SK-N-SH (cell line): Measurements from ENCODE around the gene SYNE3. TPM values are rescaled to one million over a fixed set of nuclear protein-coding genes. Genes with fewer than 3 reads are reported as not detected.

Experiments
- CTCF ChIA-PET: fragments of 300-600, 350-600 bp; formaldehyde crosslinking; extraction: SDS; loops from one replicate; lab custom pipeline; 2021; lab: Yijun Ruan, JAX
- POLR2A ChIA-PET: fragments of 350-600 bp; sonication (Branson Sonifier 250); formaldehyde crosslinking; extraction: SDS; loops from one replicate; lab custom pipeline; 2020; ENCODE audit warnings: antibody characterized with exemption, inconsistent platforms; lab: Yijun Ruan, JAX
- DNase-seq: peaks from one replicate; pipeline ENCODE4 v3.0.0; 2012
- H2AFZ ChIP-seq: fragments of 200-600 bp; sonication (generic); 2 replicates; pipeline ENCODE4 v1.8.1; 2016; ENCODE audit warnings: antibody characterized with exemption, mild to moderate bottlenecking, low read depth
- H3F3A ChIP-seq: fragments of 200-600 bp; sonication (generic); replicated peaks from 2 replicates; pipeline ENCODE3; 2016; ENCODE audit warnings: antibody characterized with exemption, mild to moderate bottlenecking; ENCODE audit not compliant: insufficient read depth
- H3K27ac ChIP-seq, 2 experiments: fragments of 200-500 bp in 1 of 2; fragments of 200-600 bp in 1 of 2; sonication (Bioruptor generic) in 1 of 2; sonication (generic), shearing (Covaris generic) in 1 of 2; 2 replicates each; pipeline versions ENCODE4 v1.5.1 to v1.6.1; 2014 to 2016; ENCODE audit warnings: low read depth in 2 of 2, inconsistent platforms in 1 of 2, low read length in 1 of 2, mild to moderate bottlenecking in 1 of 2, mixed read lengths in 1 of 2
- H3K27me3 ChIP-seq: fragments of 200-600 bp; sonication (generic), shearing (Covaris generic); 2 replicates; pipeline ENCODE4 v1.6.1; 2016; ENCODE audit warnings: mixed run types; ENCODE audit not compliant: insufficient read depth
- H3K36me3 ChIP-seq, 2 experiments: fragments of 200-500 bp in 1 of 2; fragments of 200-600 bp in 1 of 2; sonication (Bioruptor generic) in 1 of 2; sonication (generic) in 1 of 2; replicated peaks in 1 of 2; 2 replicates each; pipeline versions ENCODE3 to v1.5.1; 2014 to 2016; ENCODE audit warnings: low read length in 1 of 2, mild to moderate bottlenecking in 1 of 2; ENCODE audit not compliant: insufficient read depth in 2 of 2, control insufficient read depth in 1 of 2
- H3K4me1 ChIP-seq, 2 experiments: fragments of 200-500 bp in 1 of 2; fragments of 200-600 bp in 1 of 2; sonication (Bioruptor generic) in 1 of 2; sonication (generic), shearing (Covaris generic) in 1 of 2; 2 replicates each; pipeline versions ENCODE4 v1.5.1 to v1.6.1; 2014 to 2016; ENCODE audit warnings: low read depth in 1 of 2, low read length in 1 of 2, mixed run types in 1 of 2; ENCODE audit not compliant: insufficient read depth in 2 of 2, control insufficient read depth in 1 of 2
- H3K4me2 ChIP-seq: fragments of 200-600 bp; sonication (generic), shearing (Covaris generic); 2 replicates; pipeline ENCODE4 v1.6.1; 2017; ENCODE audit warnings: mixed run types
- H3K4me3 ChIP-seq, 2 experiments: fragments of 200-500 bp in 1 of 2; fragments of 200-600 bp in 1 of 2; sonication (Bioruptor generic) in 1 of 2; sonication (generic), shearing (Covaris generic) in 1 of 2; 2 replicates each; pipeline versions ENCODE4 v1.5.1 to v1.8.1; 2014 to 2016; ENCODE audit warnings: low read depth in 2 of 2, inconsistent platforms in 1 of 2, low read length in 1 of 2, mild to moderate bottlenecking in 1 of 2, mixed read lengths in 1 of 2, moderate library complexity in 1 of 2
- H3K79me2 ChIP-seq: fragments of 200-600 bp; sonication (generic); 2 replicates; pipeline ENCODE4 v1.8.1; 2017; ENCODE audit warnings: mild to moderate bottlenecking; ENCODE audit not compliant: insufficient read depth
- H3K9ac ChIP-seq: fragments of 200-600 bp; sonication (generic); 2 replicates; pipeline ENCODE4 v1.6.1; 2017; ENCODE audit warnings: mixed run types
- H3K9me2 ChIP-seq: fragments of 200-600 bp; sonication (generic); 2 replicates; pipeline ENCODE4 v1.6.1; 2017; ENCODE audit warnings: mixed run types
- H3K9me3 ChIP-seq: fragments of 200-600 bp; sonication (generic); 2 replicates; pipeline ENCODE4 v1.6.1; 2017; ENCODE audit warnings: mixed run types, mild to moderate bottlenecking, moderate library complexity
- H4K20me1 ChIP-seq: fragments of 200-600 bp; sonication (generic); 2 replicates; pipeline ENCODE4 v1.6.1; 2017; ENCODE audit warnings: mild to moderate bottlenecking, mixed run types; ENCODE audit not compliant: insufficient read depth
- EZH2phosphoT487 ChIP-seq: fragments of 200-600 bp; sonication (generic); IDR thresholded peaks from 2 replicates; pipeline ENCODE4 v1.6.1; 2017; ENCODE audit warnings: low read depth, mixed run types, mild to moderate bottlenecking, antibody characterized with exemption, moderate library complexity, borderline replicate concordance
- FOSL2 ChIP-seq: IDR thresholded peaks from 2 replicates; pipeline ENCODE4 v1.4.0; 2012; ENCODE audit warnings: low read depth, mild to moderate bottlenecking, moderate library complexity, borderline replicate concordance
- FOXJ3 ChIP-seq: sonication (generic); formaldehyde crosslinking; IDR thresholded peaks from 2 replicates; pipeline ENCODE4 v1.5.1; 2020; ENCODE audit warnings: mild to moderate bottlenecking, missing genetic modification reagents
- NFIC ChIP-seq: IDR thresholded peaks from 2 replicates; pipeline ENCODE4 v1.4.0; 2012; ENCODE audit warnings: borderline replicate concordance
- NRF1 ChIP-seq: IDR thresholded peaks from 2 replicates; pipeline ENCODE4 v1.6.1; 2012; ENCODE audit warnings: low read depth, mild to moderate bottlenecking, low read length
- PBX3 ChIP-seq: IDR thresholded peaks from 2 replicates; pipeline ENCODE4; 2012
- POLR2AphosphoS5 ChIP-seq: IDR thresholded peaks from 2 replicates; pipeline ENCODE4 v1.6.1; 2012; ENCODE audit warnings: low read depth, low read length
- RAD21 ChIP-seq: IDR thresholded peaks from 2 replicates; pipeline ENCODE4 v1.6.1; 2012; ENCODE audit warnings: mild to moderate bottlenecking, low read length
- RFX5 ChIP-seq: IDR thresholded peaks from 2 replicates; pipeline ENCODE4 v1.6.1; 2012; ENCODE audit warnings: mild to moderate bottlenecking, improper control_type of control experiment, low read length
- TEAD4 ChIP-seq: IDR thresholded peaks from 2 replicates; pipeline ENCODE4 v1.4.0; 2012; ENCODE audit warnings: mild to moderate bottlenecking, borderline replicate concordance; ENCODE audit not compliant: insufficient read depth
- USF1 ChIP-seq: IDR thresholded peaks from 2 replicates; pipeline ENCODE4 v1.4.0; 2012; ENCODE audit warnings: low read depth, borderline replicate concordance
- USF2 ChIP-seq: fragments of 150-350 bp; IDR thresholded peaks from 2 replicates; pipeline ENCODE4 v1.6.1; 2017; ENCODE audit warnings: antibody characterized with exemption, low read length, low read depth, borderline replicate concordance
- WGBS: methylation state at CpG from one replicate; pipeline ENCODE4 v1.1.6; 2017; ENCODE audit warnings: low lambda C conversion rate; 5-methylcytosine and 5-hydroxymethylcytosine counted together
- polyA plus RNA-seq, 3 experiments: library from polyadenylated mRNA; depleted of rRNA; stranded (reverse); fragments of >200 nt; gene quantifications; 2 replicates each; pipeline ENCODE4 v1.2.3, GENCODE V29; 2012

SYNE3 gene
- polyA plus RNA-seq, 1 of the 3 experiments (the other 2 are of a cell fraction): 2.0 TPM

GRCh38 chr14:95551435-95551834, 35.0 kb upstream of the SYNE3 start (continued):
- no peak for TF ChIP-seq EZH2phosphoT487

- H3K27ac ChIP-seq: no peak overlapping the region
- peaks cover 0 to 10% of the 10 kb centered on the region in 2 experiments; a peak in 3 of 4 replicates for H3K4me1 ChIP-seq
- H3K79me2 ChIP-seq: peaks cover 5% of the 10 kb centered on the region
- H3F3A ChIP-seq: peaks cover 20% of the 10 kb centered on the region
- DNase-seq: no peak
- H3K4me2 ChIP-seq: no peak overlapping the region
- peaks cover 8 to 9% of the 10 kb centered on the region in 2 experiments for H3K36me3 ChIP-seq
- H2AFZ ChIP-seq: no peak overlapping the region
- 90% methylated on average over 16 of the region's 16 CpGs for WGBS
- H3K9me2 ChIP-seq: no peaks in the 10 kb centered on the region
- H4K20me1 ChIP-seq: no peaks in the 10 kb centered on the region
- peaks cover 4% of the 10 kb centered on the region; the same call in 1 of the 2 replicates for H3K9me3 ChIP-seq
- CTCF ChIA-PET: interaction anchor here (0.6 to 3.1 kb wide), 9 partner anchors 8 to 549 kb away, joined by 3 to 12 read pairs (median 4); no protein-coding TSS in a partner anchor
- H3K27me3 ChIP-seq: no peaks in the 10 kb centered on the region
- H3K9ac ChIP-seq: no peak overlapping the region
- H3K4me3 ChIP-seq: no peak overlapping the region
- POLR2A ChIA-PET: no interaction called here
- no peak for TF ChIP-seq PBX3
- no peak for TF ChIP-seq NFIC
- TF ChIP-seq USF2: no peak
- no peak for TF ChIP-seq FOXJ3
- no peak for TF ChIP-seq RAD21
- TF ChIP-seq TEAD4: no peak
- no peak for TF ChIP-seq FOSL2
- no peak for TF ChIP-seq POLR2AphosphoS5
- TF ChIP-seq USF1: no peak
- no peak for TF ChIP-seq RFX5
- no peak for TF ChIP-seq NRF1
These were observed 33.5 kb upstream of the SYNE3 start for GRCh38 chr14:95549656-95550585.
